NCI-H1930 (cell line): ENCODE data around the gene ALG12.

ENCODE experiments used
- DNase-seq, 2 experiments: peaks; one replicate each; lab custom pipeline; 2025; lab: John Stamatoyannopoulos, UW

The ALG12 gene

DNA sequence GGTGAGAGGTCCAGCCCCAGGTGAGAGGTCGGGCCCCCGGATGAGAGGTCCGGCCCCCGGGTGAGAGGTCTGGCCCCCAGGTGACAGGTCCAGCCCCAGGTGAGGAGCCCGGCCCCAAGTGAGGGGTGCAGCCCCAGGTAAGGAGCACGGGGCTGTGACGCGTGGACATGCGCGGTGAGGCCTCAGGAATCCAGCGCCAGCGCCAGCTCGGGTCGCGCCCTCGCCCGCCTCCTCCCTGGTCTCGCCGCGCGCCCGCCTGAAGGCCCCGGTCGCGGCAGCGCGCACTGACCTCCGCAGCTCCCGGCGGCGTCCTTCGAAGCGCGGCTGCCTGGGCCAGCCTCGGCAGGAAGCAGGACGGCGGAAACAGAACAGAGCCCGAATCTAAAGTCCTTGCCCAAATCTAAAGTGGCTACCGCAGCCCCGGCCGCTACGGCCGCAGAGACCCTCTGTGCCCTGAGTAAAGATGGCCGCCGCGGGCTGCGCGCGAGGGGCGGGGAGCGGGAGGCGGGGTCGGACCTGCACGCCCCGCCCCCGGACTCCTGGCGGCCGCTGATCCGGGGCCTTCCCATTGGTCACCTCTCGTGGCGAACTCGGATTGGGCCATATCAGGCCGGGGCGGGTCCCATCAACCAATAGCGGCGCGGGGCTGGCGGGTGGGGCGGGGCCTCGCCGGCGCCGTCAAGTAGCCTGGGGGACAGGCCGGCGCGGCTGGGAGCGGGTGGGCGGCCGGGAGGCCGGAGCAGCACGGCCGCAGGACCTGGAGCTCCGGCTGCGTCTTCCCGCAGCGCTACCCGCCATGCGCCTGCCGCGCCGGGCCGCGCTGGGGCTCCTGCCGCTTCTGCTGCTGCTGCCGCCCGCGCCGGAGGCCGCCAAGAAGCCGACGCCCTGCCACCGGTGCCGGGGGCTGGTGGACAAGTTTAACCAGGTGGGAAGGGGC, at the start of gene ALG12, which contains the start of gene CRELD2:
Gene ALG12 (minus strand): TSS at position 465 of the 937 bp plus-strand sequence. CDS start 4,673 bp downstream, outside the sequence.
Gene CRELD2 (plus strand): TSS at position 661 of the 937 bp plus-strand sequence. CDS start 136 bp downstream, at position 797.
- peak; percentile 93 to 96 for DNase-seq

DNA sequence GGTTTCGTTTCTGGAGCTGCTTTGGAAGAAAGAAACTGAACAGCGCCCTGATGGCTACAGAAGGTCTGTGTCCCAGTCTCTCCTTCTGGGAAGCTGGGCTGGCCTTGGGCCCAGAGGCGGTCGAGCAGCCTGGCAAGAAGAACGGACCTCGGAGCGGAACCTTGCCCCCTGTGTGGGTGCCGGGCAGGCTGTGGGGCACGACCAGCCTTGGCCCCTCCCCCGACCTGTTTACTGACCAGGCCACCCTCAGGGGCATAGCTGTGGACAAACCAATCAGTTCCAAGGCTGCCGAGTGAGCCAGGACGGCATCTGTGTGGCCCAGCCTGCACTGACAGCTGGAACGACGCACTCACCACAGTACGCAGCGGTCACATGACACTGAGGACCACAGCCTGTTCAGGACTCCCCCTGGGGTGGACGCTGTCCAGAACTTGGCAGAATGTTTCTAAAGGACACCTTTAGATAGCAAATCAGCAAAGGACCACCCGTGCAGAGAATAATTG, 49.5 kb upstream of the ALG12 start:
- no peak for DNase-seq

DNA sequence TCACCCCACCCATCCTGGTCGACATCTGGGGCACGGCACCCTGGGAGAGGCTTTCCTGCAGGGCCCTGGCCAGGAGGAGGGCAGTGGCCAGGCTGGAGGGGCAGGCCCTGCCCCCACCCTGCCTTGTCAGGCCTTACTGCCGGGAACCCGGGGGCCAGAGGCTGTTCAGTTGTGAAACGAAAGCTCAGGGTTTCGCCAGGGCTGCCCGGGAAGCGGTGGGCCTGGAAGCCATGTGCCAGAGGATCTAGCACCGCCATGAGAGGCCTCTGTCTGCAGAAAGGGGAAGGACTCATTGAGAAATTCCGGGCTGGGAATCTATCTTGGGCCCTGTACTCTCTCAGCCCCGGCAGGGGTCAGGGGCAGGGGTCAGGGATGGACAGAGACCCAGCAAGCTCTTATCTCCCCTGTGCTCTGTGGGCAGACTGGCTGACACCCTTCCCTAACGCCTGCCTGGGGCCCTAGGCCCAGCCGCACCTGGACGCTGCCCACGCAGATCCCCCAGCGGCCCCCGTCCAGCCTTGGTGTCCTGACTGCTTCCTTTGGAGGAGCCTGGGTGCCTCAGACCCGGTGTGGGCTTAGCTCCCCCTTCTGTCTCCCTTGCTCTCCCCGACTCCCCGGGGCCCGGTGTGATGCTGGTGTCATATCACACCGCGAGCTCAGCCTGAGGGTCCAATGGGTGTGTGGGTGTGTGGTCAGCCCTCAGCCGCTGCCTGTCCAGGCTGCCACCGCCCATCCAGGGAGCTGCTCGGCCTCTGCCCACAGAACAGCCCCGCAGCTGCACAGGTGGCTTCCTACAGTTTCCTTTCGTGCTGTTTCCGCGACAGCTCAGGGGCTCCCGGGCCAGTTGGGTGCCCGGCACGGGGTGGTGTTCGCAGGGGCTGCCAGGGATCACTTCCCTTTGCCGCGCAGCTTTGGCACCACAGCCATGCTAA, 48.8 kb upstream of the ALG12 start:
- no peak for DNase-seq

DNA sequence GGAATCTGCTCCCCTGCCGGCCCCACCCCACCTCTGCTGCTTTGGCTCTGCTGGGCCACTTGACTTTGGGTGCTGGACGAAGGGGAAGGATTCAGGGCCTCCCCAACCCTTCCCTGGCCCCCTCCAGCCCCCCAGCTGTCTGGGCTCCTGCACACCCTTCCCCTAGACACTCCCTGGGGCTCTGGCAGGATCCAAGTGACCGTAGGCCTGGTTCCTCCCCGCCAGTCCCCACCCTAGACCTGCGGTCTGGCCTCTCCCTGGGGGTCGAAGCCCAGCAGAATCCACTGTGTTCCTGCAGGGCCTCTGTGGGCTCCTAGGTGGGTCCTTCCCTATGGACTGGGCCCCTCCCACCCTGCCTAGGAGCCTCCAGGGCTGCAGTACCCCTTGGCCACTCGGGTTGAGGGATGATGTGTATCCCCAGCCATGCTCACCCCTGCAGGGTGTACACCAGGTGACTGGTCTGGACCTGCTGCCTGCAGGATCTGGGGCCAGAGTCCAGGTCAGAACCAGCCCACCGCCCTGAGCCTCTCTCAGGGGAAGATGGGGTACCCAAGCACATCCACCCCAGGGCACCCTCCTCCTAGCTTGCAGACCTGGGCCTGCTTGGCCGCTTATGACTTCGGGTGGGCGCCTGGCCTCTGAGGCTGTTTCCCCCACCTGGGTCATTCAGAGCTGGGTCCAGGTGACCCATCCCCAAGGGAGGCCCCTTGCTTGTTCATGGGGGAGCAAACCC, 48.0 kb upstream of the ALG12 start:
- DNase-seq: no peak

DNA sequence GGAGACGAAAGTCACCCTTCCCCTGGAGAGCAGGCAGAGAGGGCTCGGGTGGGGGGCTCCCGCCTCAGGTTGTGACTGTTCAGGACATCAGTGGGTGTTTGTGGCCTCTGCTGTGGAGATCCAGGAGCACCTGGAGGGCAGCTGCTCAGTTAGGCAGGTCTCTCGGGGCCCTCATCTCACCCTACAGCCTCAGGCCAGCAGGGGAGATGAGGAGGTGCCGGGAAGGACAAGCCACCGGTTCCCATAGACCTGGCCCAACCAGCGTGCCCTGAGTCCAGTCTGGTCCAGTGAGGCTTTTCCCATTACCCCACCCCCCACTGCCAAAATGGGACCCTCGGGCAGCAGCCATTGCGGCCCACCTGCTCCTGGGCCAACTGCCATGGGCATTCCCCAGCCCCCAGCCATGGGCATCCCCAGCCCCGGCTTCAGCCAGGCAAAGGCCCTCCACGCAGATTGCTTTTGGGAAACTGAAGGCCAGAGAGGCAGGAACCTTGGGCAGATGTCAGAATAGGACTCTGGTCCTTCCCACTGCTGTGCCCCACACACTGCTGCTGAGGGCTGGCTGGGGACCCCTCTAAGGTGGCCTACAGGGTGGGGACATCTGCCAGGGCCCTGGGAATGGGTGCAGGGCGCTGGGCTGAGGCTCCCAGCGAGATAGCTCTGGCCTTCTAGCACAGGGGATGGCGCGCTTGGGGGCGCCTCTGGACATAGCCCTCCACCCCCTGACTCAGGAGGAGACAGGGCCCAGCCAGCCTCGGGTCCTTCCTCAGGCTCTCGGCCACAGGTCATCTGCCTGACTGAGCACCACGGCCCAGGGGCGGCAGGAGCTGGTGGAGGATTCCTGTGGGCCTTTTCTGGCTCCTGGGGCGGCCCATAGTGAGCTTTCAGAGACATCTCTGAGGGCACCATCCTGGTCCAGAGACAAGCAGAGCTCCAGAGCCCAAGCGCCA, 47.1 kb upstream of the ALG12 start:
- DNase-seq: no peak

DNA sequence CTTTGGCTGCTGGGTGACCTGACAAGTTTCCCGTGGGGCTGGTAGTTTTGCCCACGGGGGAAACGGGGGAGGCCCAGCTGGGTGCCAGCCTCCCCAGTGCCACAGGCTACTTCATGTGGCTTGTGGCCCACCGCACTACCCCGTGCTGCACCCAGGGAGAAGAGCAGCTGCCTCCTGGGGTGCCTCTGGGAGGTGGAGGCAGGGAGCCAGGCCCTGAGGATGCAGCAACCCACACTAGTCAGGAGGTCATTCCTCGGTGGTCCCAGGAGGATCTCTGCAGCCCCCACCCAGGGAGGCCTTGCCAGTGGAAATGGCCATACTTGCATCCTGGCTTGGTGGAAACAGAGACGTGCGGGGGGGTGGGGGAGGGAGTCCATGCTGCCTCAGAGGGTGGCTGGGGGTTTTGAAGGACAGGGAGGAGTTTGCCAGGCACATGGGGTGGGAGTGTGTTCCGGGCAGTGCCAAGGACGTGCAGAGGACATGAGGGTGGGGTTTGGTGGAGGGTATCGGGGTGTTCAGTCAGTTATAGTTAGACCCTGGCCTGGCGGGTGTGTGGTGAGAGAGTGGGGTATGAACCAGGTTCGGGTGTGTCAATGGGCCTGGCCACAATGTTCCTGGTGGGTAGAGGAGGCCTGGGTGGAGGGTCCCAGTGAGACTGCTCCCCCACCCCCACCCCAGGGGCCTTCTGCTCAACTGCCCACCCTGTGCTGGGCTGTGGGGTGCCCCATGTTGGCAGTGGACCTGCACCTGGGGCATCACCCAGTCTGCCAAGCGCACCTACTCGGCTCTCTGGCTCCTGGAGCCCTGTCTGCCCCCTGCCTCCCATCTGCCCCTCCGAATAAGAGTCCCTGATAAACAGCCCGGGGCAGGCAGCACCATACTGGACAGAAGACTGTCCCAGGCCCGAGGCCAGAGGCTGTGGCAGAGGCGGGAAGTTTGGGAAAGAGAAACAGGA, 46.2 kb upstream of the ALG12 start:
- no peak for DNase-seq

DNA sequence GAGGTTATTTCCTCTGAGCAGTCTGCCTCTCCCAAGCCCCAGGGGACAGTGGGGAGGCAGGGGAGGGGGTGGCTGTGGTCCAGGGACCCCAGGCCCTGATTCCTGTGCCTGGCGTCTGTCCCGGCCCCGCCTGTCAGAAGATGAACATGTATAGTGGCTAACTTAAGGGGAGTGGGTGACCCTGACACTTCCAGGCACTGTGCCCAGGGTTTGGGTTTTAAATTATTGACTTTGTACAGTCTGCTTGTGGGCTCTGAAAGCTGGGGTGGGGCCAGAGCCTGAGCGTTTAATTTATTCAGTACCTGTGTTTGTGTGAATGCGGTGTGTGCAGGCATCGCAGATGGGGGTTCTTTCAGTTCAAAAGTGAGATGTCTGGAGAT, 45.4 kb upstream of the ALG12 start:
- no peak for DNase-seq

DNA sequence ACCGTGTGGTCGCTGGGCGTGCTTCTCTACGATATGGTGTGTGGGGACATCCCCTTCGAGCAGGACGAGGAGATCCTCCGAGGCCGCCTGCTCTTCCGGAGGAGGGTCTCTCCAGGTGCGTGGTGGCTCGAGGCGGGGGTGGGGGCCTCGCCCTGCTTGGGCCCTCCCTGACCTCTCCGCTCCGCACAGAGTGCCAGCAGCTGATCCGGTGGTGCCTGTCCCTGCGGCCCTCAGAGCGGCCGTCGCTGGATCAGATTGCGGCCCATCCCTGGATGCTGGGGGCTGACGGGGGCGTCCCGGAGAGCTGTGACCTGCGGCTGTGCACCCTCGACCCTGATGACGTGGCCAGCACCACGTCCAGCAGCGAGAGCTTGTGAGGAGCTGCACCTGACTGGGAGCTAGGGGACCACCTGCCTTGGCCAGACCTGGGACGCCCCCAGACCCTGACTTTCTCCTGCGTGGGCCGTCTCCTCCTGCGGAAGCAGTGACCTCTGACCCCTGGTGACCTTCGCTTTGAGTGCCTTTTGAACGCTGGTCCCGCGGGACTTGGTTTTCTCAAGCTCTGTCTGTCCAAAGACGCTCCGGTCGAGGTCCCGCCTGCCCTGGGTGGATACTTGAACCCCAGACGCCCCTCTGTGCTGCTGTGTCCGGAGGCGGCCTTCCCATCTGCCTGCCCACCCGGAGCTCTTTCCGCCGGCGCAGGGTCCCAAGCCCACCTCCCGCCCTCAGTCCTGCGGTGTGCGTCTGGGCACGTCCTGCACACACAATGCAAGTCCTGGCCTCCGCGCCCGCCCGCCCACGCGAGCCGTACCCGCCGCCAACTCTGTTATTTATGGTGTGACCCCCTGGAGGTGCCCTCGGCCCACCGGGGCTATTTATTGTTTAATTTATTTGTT, 44.8 kb upstream of the ALG12 start:
- no peak for DNase-seq

DNA sequence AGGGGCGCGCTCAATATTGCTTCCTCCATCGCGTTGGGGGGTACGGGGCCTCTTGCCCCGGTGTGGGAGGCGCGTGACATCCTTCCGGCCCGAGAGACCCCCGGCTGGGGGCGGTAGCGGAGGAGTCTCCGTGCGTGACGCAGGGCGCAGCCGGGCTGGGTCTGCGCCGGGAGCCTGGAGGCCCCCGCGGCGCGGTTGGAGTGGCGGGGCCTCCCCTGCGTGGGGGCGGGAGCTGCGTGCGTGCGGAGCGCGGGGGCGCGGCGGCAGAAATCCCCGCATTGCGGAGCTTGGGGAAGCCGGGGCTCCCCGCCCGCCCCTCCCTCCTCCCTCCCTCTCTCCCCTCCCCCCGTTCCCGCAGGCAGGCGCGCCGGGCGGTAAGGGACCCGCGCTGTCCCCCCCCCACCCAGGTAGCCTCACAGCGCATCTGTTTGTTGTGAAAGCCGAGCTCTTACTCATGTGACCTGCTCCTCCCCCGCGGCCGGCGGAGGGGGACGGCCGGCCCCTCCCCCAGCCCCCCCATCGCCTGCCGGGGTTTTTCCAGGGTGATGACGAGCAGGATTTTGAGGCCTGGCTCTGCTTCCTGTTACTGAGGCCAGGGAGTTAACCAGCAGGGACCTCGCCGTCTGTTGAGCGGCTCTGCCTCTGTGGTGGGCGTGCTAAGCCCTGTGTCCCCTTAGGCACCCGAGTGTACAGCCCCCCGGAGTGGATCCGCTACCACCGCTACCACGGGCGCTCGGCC, 43.9 kb upstream of the ALG12 start:
- DNase-seq: no peak

DNA sequence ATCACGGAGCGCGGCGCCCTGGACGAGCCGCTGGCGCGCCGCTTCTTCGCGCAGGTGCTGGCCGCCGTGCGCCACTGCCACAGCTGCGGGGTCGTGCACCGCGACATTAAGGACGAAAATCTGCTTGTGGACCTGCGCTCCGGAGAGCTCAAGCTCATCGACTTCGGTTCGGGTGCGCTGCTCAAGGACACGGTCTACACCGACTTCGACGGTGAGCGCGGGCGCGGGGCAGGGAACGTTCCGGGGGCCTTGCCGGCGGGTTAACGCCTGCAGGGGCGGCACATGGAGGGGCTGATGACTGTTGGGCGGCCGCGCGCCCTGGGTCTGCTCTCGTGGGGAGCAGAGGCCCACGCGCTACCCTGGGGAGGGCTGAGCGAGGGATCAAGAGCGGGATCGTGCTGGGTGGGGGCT, 43.4 kb upstream of the ALG12 start:
- no peak for DNase-seq

DNA sequence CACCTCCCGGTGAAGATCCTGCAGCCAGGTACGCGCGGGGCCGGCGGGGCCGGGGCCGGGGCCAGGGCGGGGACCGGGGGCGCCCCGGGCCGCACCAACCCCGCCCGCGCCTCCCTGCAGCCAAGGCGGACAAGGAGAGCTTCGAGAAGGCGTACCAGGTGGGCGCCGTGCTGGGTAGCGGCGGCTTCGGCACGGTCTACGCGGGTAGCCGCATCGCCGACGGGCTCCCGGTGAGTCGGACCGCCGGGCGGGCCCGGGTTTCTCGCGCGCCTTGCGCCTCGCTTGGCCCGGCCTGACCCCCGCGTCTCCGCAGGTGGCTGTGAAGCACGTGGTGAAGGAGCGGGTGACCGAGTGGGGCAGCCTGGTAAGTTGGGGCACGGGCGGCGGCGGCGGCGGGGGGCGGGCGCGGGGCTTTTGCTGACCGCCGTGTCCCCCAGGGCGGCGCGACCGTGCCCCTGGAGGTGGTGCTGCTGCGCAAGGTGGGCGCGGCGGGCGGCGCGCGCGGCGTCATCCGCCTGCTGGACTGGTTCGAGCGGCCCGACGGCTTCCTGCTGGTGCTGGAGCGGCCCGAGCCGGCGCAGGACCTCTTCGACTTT, 42.9 kb upstream of the ALG12 start:
- peak in 1 of 2 experiments; percentile 34 for DNase-seq

DNA sequence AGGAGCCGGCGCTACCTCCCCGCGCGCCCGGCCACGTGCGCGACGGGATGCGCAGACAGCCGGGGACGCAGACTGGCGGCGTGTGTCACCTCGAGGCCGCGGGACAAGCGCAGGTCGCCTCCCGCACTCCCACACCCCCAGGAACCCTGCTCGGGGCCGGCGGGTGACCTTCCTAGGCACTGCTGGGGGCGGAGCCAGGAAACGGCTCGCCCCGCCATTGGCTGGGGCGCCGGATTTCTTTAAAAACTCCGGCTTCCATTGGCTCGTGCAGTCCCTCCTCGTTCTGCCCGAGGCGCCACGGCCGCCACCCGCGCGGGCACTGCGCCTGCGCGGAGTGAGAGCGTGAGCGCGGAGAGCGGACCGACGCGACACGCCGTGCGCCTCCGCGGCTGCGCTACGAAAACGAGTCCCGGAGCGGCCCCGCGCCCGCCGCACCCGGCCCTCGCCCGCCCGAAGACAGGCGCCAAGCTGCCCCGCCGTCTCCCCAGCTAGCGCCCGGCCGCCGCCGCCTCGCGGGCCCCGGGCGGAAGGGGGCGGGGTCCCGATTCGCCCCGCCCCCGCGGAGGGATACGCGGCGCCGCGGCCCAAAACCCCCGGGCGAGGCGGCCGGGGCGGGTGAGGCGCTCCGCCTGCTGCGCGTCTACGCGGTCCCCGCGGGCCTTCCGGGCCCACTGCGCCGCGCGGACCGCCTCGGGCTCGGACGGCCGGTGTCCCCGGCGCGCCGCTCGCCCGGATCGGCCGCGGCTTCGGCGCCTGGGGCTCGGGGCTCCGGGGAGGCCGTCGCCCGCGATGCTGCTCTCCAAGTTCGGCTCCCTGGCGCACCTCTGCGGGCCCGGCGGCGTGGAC, 42.1 kb upstream of the ALG12 start, which contains the start of gene PIM3:
Gene PIM3 (plus strand): TSS at position 614 of the 846 bp plus-strand sequence. CDS start 176 bp downstream, at position 790.
- DNase-seq: peak; percentile 91 to 98

DNA sequence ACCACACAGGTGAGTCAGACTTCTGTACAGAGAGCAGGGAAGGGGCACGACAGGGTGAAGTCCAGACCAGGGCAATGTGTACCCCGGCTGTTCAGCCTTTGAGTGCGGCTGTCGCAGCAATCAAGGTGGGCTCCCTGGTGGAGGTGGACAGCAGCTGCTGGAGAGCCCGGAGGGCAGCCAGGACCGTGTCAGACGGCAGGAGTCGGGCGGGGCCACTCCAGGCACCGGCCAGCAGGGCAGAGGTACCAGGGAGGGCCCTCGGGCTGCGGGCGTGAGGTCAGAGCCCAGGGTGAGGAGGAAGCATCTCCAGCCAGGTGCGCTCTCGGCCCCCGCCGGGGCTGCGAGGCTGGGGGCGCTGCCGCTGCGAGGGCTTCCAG, 41.5 kb upstream of the ALG12 start:
- DNase-seq: no peak

DNA sequence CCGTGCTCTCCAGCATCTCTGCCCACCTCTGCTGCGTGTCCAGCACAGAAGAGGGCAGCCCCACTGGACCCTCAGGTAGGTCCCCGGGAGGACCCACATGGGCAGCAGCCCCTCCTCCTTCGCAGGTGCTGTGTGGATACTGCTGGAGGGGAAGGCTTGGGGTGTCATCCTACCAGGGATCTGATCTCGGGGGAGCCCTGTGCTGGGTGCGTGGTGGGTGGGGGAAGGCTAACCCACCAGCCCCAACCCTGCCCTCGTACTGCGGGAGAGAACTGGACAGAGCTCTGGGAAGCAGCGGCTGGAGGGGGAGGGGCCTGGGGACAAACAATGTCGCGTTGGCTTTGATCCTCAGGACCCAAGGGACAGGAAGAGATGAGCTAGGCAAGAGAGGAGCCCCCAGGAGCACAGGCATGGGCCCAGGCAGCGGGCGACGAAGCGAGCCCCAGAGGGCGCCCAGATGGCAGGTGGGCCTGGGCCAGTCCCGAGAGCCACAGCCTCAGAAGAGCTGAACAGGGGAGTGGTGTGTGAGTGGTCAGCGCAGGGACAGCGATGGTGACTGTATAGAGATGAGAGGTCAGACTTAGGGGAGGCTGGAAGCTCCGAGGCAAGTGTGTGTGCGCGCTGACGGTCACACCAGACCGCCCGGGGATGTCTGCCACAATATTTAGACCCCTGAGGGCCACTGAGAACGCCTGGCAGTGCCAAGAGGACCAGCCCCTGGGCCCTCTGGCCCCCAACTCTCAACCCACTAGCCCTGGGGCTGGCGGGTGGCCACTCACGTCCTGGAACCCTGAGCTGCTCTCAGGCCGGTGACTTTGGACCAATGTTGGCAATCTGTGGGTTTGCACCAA, 40.9 kb upstream of the ALG12 start:
- DNase-seq: no peak

DNA sequence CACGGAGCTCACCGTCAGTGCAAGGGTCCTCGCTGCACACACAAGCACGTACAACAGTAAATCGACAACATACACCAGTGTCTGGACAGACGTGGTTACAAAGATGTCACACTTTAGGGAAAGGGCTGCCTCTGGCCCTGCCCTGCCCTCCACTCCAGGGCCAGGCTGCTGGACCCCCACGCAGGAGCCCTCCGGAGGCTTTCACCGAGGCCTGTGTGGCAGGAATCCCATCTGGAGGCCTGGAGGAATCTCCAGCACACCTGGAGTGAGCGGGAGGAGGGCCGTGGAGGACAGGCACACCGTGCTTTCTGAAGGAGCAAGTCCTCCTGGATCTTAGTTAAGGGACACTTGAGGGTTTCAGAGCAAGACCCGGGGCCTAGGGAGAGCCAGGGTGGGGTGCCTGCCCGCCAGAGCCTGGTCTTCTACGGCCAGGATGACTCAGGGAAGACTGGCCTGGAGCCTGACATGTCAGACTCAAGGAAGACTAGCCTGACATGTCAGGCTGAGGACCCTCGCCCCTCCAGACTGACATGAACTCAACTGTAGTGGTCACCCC, 40.2 kb upstream of the ALG12 start:
- DNase-seq: no peak
